SHP77 (cell line): ENCODE data around the gene BMP10.
"Not testable (repeated sequence)": the region's sequence is repeated elsewhere in the genome, so short reads cannot be mapped to it uniquely, and the experiment has no call there.

Experiments
- DNase-seq, 2 experiments: peaks; one replicate each; lab custom pipeline; 2025; lab: John Stamatoyannopoulos, UW

BMP10 gene

GRCh38 chr2:68871159-68871764 is at the start of gene BMP10:
BMP10 (minus strand) TSS chr2:68871397; CDS start chr2:68871358, 39 bp downstream.
- DNase-seq: no peak

- DNase-seq: no peak
These were observed 49.4 kb upstream of the BMP10 start for GRCh38 chr2:68920481-68921170.

- DNase-seq: no peak
These were observed 47.3 kb upstream of the BMP10 start for GRCh38 chr2:68918497-68918896.

- no peak for DNase-seq
These were observed 46.0 kb upstream of the BMP10 start for GRCh38 chr2:68917034-68917718.

GRCh38 chr2:68916226-68916625 is 45.0 kb upstream of the BMP10 start:
- no peak for DNase-seq

GRCh38 chr2:68915393-68915792 is 44.2 kb upstream of the BMP10 start:
- no peak for DNase-seq

- no peak for DNase-seq
These were observed 42.2 kb upstream of the BMP10 start for GRCh38 chr2:68913359-68913758.

GRCh38 chr2:68912732-68913131 is 41.5 kb upstream of the BMP10 start:
- DNase-seq: no peak

- no peak for DNase-seq
These were observed 40.9 kb upstream of the BMP10 start for GRCh38 chr2:68912111-68912510.

- no peak for DNase-seq
These were observed 40.5 kb upstream of the BMP10 start for GRCh38 chr2:68911709-68912108.

- no peak for DNase-seq
These were observed 40.0 kb upstream of the BMP10 start for GRCh38 chr2:68911246-68911645.

- DNase-seq: peak; percentile 21 to 47
These were observed 38.8 kb upstream of the BMP10 start for GRCh38 chr2:68909793-68910674.

- peak; percentile 83 to 89 for DNase-seq
These were observed 37.3 kb upstream of the BMP10 start for GRCh38 chr2:68908392-68908970.

GRCh38 chr2:68907920-68908253 is 36.7 kb upstream of the BMP10 start:
- DNase-seq: no peak

- DNase-seq: no peak
These were observed 36.2 kb upstream of the BMP10 start for GRCh38 chr2:68907232-68907919.

GRCh38 chr2:68906716-68907115 is 35.5 kb upstream of the BMP10 start:
- no peak for DNase-seq

GRCh38 chr2:68905116-68905515 is 33.9 kb upstream of the BMP10 start:
- DNase-seq: no peak

- no peak for DNase-seq
These were observed 30.4 kb upstream of the BMP10 start for GRCh38 chr2:68901561-68901960.

GRCh38 chr2:68901199-68901514 is 30.0 kb upstream of the BMP10 start:
- no peak for DNase-seq

- no peak for DNase-seq
These were observed 29.4 kb upstream of the BMP10 start for GRCh38 chr2:68900496-68901198.

- not testable (repeated sequence) for DNase-seq
These were observed 24.8 kb upstream of the BMP10 start for GRCh38 chr2:68895981-68896380.
